IMR-90 (cell line): ENCODE data around the gene RNF217.
"Not testable (repeated sequence)": the region's sequence is repeated elsewhere in the genome, so short reads cannot be mapped to it uniquely, and the experiment has no call there.

Experiments used
- BHLHE40 ChIP-seq: fragments of 150-350 bp; IDR thresholded peaks from 2 replicates; pipeline ENCODE4 v1.6.1; 2016; ENCODE audit warnings: mild to moderate bottlenecking, low read depth, low read length
- CEBPB ChIP-seq: IDR thresholded peaks from 2 replicates; pipeline ENCODE4 v1.6.1; 2012; ENCODE audit warnings: low read depth, low read length, improper control_type of control experiment
- FOS ChIP-seq: fragments of 150-350 bp; IDR thresholded peaks from 2 replicates; pipeline ENCODE4 v1.6.1; 2016; ENCODE audit warnings: low read depth, low read length
- MAFK ChIP-seq: IDR thresholded peaks from 2 replicates; pipeline ENCODE4 v1.6.1; 2012; ENCODE audit warnings: low read depth, low read length, improper control_type of control experiment
- MAZ ChIP-seq: IDR thresholded peaks from 2 replicates; pipeline ENCODE4 v1.6.1; 2012; ENCODE audit warnings: low read depth, mild to moderate bottlenecking, low read length, improper control_type of control experiment, moderate library complexity, borderline replicate concordance
- MXI1 ChIP-seq: IDR thresholded peaks from 2 replicates; pipeline ENCODE4 v1.6.1; 2012; ENCODE audit warnings: low read depth, mild to moderate bottlenecking, low read length, moderate library complexity, borderline replicate concordance
- POLR2A ChIP-seq: IDR thresholded peaks from 2 replicates; pipeline ENCODE4 v1.6.1; 2012; ENCODE audit warnings: mild to moderate bottlenecking, low read depth, low read length
- RAD21 ChIP-seq: IDR thresholded peaks from 2 replicates; pipeline ENCODE4 v1.6.1; 2012; ENCODE audit warnings: low read length, improper control_type of control experiment
- RCOR1 ChIP-seq: IDR thresholded peaks from 2 replicates; pipeline ENCODE4 v1.6.1; 2012; ENCODE audit warnings: mild to moderate bottlenecking, low read length, improper control_type of control experiment; ENCODE audit not compliant: insufficient replicate concordance
- RFX5 ChIP-seq: IDR thresholded peaks from 2 replicates; pipeline ENCODE4 v1.8.0; 2012; ENCODE audit warnings: low read depth, mild to moderate bottlenecking, low read length, moderate library complexity
- SMC3 ChIP-seq: fragments of 150-350 bp; IDR thresholded peaks from 2 replicates; pipeline ENCODE4 v1.6.1; 2016; ENCODE audit warnings: low read depth, mild to moderate bottlenecking, antibody characterized with exemption, low read length, moderate library complexity
- TF ChIP-seq, protein P1 (sequence below): conservative IDR thresholded peaks from 2 replicates; pipeline ENCODE4 v1.5.1; 2012; ENCODE audit warnings: mild to moderate bottlenecking, low read depth, low read length, improper control_type of control experiment
- TF ChIP-seq, protein P2 (sequence below): fragments of 150-350 bp; IDR thresholded peaks from 2 replicates; pipeline ENCODE4 v1.6.1; 2016; ENCODE audit warnings: low read depth, mild to moderate bottlenecking, low read length, moderate library complexity, borderline replicate concordance
- TF ChIP-seq, protein P3 (sequence below): fragments of 150-350 bp; IDR thresholded peaks from 2 replicates; pipeline ENCODE4 v1.6.1; 2017; ENCODE audit warnings: mild to moderate bottlenecking, antibody characterized with exemption, low read length, low read depth

DNA sequence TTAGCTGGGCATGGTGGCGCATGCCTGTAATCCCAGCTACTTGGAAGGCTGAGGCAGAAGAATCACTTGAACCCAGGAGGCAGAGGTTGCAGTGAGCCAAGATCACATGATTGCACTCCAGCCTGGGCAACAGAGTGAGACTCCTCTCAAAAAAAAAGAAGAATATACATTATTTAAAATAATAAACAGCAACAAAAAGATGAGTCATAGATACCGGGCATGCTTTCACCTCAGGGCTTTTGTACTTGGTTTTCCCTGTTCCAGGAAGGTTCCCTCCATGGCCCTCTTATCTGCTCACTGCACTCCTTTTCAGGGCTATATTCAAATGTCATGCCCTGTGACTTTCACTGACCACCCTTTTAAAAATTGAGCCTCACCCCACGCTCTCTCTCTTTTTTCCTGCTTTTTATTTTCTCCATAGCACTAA is 3.2 kb downstream of the RNF217 start:
- TF ChIP-seq, protein P1, sequence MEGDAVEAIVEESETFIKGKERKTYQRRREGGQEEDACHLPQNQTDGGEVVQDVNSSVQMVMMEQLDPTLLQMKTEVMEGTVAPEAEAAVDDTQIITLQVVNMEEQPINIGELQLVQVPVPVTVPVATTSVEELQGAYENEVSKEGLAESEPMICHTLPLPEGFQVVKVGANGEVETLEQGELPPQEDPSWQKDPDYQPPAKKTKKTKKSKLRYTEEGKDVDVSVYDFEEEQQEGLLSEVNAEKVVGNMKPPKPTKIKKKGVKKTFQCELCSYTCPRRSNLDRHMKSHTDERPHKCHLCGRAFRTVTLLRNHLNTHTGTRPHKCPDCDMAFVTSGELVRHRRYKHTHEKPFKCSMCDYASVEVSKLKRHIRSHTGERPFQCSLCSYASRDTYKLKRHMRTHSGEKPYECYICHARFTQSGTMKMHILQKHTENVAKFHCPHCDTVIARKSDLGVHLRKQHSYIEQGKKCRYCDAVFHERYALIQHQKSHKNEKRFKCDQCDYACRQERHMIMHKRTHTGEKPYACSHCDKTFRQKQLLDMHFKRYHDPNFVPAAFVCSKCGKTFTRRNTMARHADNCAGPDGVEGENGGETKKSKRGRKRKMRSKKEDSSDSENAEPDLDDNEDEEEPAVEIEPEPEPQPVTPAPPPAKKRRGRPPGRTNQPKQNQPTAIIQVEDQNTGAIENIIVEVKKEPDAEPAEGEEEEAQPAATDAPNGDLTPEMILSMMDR, result not testable (repeated sequence)
- TF ChIP-seq POLR2A, SMC3, MAFK, MXI1, CEBPB, RCOR1, RFX5, RAD21, MAZ, BHLHE40: not testable (repeated sequence)
- TF ChIP-seq, protein P2, sequence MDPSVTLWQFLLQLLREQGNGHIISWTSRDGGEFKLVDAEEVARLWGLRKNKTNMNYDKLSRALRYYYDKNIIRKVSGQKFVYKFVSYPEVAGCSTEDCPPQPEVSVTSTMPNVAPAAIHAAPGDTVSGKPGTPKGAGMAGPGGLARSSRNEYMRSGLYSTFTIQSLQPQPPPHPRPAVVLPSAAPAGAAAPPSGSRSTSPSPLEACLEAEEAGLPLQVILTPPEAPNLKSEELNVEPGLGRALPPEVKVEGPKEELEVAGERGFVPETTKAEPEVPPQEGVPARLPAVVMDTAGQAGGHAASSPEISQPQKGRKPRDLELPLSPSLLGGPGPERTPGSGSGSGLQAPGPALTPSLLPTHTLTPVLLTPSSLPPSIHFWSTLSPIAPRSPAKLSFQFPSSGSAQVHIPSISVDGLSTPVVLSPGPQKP, result not testable (repeated sequence)
- TF ChIP-seq FOS, result peak; percentile 59
- TF ChIP-seq, protein P3, sequence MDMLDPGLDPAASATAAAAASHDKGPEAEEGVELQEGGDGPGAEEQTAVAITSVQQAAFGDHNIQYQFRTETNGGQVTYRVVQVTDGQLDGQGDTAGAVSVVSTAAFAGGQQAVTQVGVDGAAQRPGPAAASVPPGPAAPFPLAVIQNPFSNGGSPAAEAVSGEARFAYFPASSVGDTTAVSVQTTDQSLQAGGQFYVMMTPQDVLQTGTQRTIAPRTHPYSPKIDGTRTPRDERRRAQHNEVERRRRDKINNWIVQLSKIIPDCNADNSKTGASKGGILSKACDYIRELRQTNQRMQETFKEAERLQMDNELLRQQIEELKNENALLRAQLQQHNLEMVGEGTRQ, result not testable (repeated sequence)
